IMR-90 (cell line): ENCODE data around the gene NGEF. TPM values are rescaled to one million over a fixed set of nuclear protein-coding genes. Genes with fewer than 3 reads are reported as not detected.

Experiments
- ATAC-seq: fragments of 200-7000 bp; cut with Tn5 transposase; 2 replicates; pipeline ENCODE4 v1.9.1; 2020; ENCODE audit warnings: low read depth, mild to moderate bottlenecking, moderate library complexity
- BruUV-seq: library from RNA; stranded (reverse); fragments of 400-500 nt; replicated peaks from 2 replicates; lab custom pipeline; 2021; lab: Mats Ljungman, UMichigan
- CTCF ChIA-PET: fragments of 300-600 bp; formaldehyde crosslinking; extraction: SDS; loops from one replicate; lab custom pipeline; 2021; ENCODE audit warnings: antibody characterized with exemption; lab: Yijun Ruan, JAX
- POLR2A ChIA-PET: fragments of 300-600 bp; sonication (Branson Sonifier 250); formaldehyde crosslinking; loops from one replicate; lab custom pipeline; 2022; ENCODE audit warnings: antibody characterized with exemption; ENCODE audit not compliant: unreplicated experiment; lab: Charles Lee
- DNase-seq: peaks from one replicate; pipeline ENCODE4 v3.0.0; 2013
- H2AFZ ChIP-seq: replicated peaks from 2 replicates; pipeline ENCODE3; 2013; ENCODE audit warnings: low read length, mild to moderate bottlenecking; ENCODE audit not compliant: poor library complexity
- H2AK5ac ChIP-seq: 2 replicates; pipeline ENCODE4 v1.6.1; 2013; ENCODE audit warnings: low read depth, low read length, inconsistent platforms
- H2AK9ac ChIP-seq: replicated peaks from 2 replicates; pipeline ENCODE3; 2013; ENCODE audit warnings: mild to moderate bottlenecking, low read depth, low read length, moderate library complexity; ENCODE audit not compliant: poor library complexity
- H2BK120ac ChIP-seq: 2 replicates; pipeline ENCODE4 v1.6.1; 2013; ENCODE audit warnings: low read depth, low read length, inconsistent platforms
- H2BK15ac ChIP-seq: 3 replicates; pipeline ENCODE4 v1.6.1; 2013; ENCODE audit warnings: low read depth, low read length, inconsistent platforms
- H2BK20ac ChIP-seq: 2 replicates; pipeline ENCODE4 v1.6.1; 2013; ENCODE audit warnings: low read depth, mild to moderate bottlenecking, inconsistent platforms, low read length, moderate library complexity
- H2BK5ac ChIP-seq: 2 replicates; pipeline ENCODE4 v1.6.1; 2013; ENCODE audit warnings: mild to moderate bottlenecking, low read depth, low read length, inconsistent platforms; ENCODE audit not compliant: poor library complexity, severe bottlenecking
- H3K14ac ChIP-seq: replicated peaks from 2 replicates; pipeline ENCODE4 v1.6.1; 2013; ENCODE audit warnings: low read depth, low read length, inconsistent platforms
- H3K18ac ChIP-seq: 2 replicates; pipeline ENCODE4 v1.6.1; 2013; ENCODE audit warnings: low read depth, low read length, control low read depth
- H3K23ac ChIP-seq: 2 replicates; pipeline ENCODE4 v1.6.1; 2013; ENCODE audit warnings: low read depth, low read length, inconsistent platforms
- H3K27ac ChIP-seq: 2 replicates; pipeline ENCODE4 v1.5.1; 2013; ENCODE audit warnings: mild to moderate bottlenecking, control low read depth, low read length; ENCODE audit not compliant: insufficient read depth
- H3K27me3 ChIP-seq: 2 replicates; pipeline ENCODE4 v1.6.1; 2013; ENCODE audit warnings: low read length; ENCODE audit not compliant: control insufficient read depth, insufficient read depth
- H3K36me3 ChIP-seq: 2 replicates; pipeline ENCODE4 v1.6.1; 2013; ENCODE audit warnings: low read length, mixed read lengths; ENCODE audit not compliant: control insufficient read depth, insufficient read depth
- H3K4ac ChIP-seq: 2 replicates; pipeline ENCODE4 v1.6.1; 2013; ENCODE audit warnings: low read depth, low read length, inconsistent platforms
- H3K4me1 ChIP-seq: 2 replicates; pipeline ENCODE4 v1.6.1; 2013; ENCODE audit warnings: low read length, mixed read lengths; ENCODE audit not compliant: control insufficient read depth, insufficient read depth
- H3K4me2 ChIP-seq: 2 replicates; pipeline ENCODE4 v1.6.1; 2013; ENCODE audit warnings: low read depth, mild to moderate bottlenecking, control low read depth, low read length, moderate library complexity
- H3K4me3 ChIP-seq: 2 replicates; pipeline ENCODE4 v1.5.1; 2013; ENCODE audit warnings: low read depth, mild to moderate bottlenecking, control low read depth, low read length, moderate library complexity; ENCODE audit not compliant: insufficient read depth
- H3K56ac ChIP-seq: 2 replicates; pipeline ENCODE4 v1.6.1; 2013; ENCODE audit warnings: low read length, inconsistent platforms; ENCODE audit not compliant: insufficient read depth; ENCODE audit errors: extremely low read depth
- H3K79me1 ChIP-seq, 2 experiments: 2 replicates each; pipeline ENCODE4 v1.6.1; 2013; ENCODE audit warnings: low read length in 2 of 2, inconsistent platforms in 1 of 2, low read depth in 1 of 2
- H3K9ac ChIP-seq: 2 replicates; pipeline ENCODE4 v1.6.1; 2013; ENCODE audit warnings: low read depth, low read length, control low read depth
- H3K9me1 ChIP-seq: 2 replicates; pipeline ENCODE4 v1.6.1; 2013; ENCODE audit warnings: low read length, inconsistent platforms; ENCODE audit not compliant: insufficient read depth
- H3K9me3 ChIP-seq: 2 replicates; pipeline ENCODE4 v1.6.1; 2013; ENCODE audit warnings: low read length; ENCODE audit not compliant: control insufficient read depth, insufficient read depth
- H4K20me1 ChIP-seq: 2 replicates; pipeline ENCODE4 v1.6.1; 2013; ENCODE audit warnings: low read length, inconsistent platforms; ENCODE audit not compliant: insufficient read depth
- H4K5ac ChIP-seq: 2 replicates; pipeline ENCODE4 v1.6.1; 2013; ENCODE audit warnings: mild to moderate bottlenecking, low read depth, low read length, control low read depth
- H4K8ac ChIP-seq, 2 experiments: 2 replicates each; pipeline ENCODE4 v1.6.1; 2013; ENCODE audit warnings: low read depth in 2 of 2, low read length in 2 of 2, control low read depth in 1 of 2, inconsistent platforms in 1 of 2
- H4K91ac ChIP-seq: 2 replicates; pipeline ENCODE4 v1.6.1; 2013; ENCODE audit warnings: low read depth, low read length, inconsistent platforms; ENCODE audit not compliant: insufficient read depth
- BHLHE40 ChIP-seq: fragments of 150-350 bp; IDR thresholded peaks from 2 replicates; pipeline ENCODE4 v1.6.1; 2016; ENCODE audit warnings: mild to moderate bottlenecking, low read depth, low read length
- CEBPB ChIP-seq: IDR thresholded peaks from 2 replicates; pipeline ENCODE4 v1.6.1; 2012; ENCODE audit warnings: low read depth, low read length, improper control_type of control experiment
- CHD1 ChIP-seq: IDR thresholded peaks from 2 replicates; pipeline ENCODE4 v1.6.1; 2012; ENCODE audit warnings: low read depth, low read length, improper control_type of control experiment
- CTCF ChIP-seq: conservative IDR thresholded peaks from 2 replicates; pipeline ENCODE4 v1.5.1; 2012; ENCODE audit warnings: mild to moderate bottlenecking, low read depth, low read length, improper control_type of control experiment
- ELK1 ChIP-seq: fragments of 150-350 bp; IDR thresholded peaks from 2 replicates; pipeline ENCODE4 v1.6.1; 2016; ENCODE audit warnings: low read depth, mild to moderate bottlenecking, low read length, moderate library complexity, borderline replicate concordance
- FOS ChIP-seq: fragments of 150-350 bp; IDR thresholded peaks from 2 replicates; pipeline ENCODE4 v1.6.1; 2016; ENCODE audit warnings: low read depth, low read length
- MAFK ChIP-seq: IDR thresholded peaks from 2 replicates; pipeline ENCODE4 v1.6.1; 2012; ENCODE audit warnings: low read depth, low read length, improper control_type of control experiment
- MAZ ChIP-seq: IDR thresholded peaks from 2 replicates; pipeline ENCODE4 v1.6.1; 2012; ENCODE audit warnings: low read depth, mild to moderate bottlenecking, low read length, improper control_type of control experiment, moderate library complexity, borderline replicate concordance
- MXI1 ChIP-seq: IDR thresholded peaks from 2 replicates; pipeline ENCODE4 v1.6.1; 2012; ENCODE audit warnings: low read depth, mild to moderate bottlenecking, low read length, moderate library complexity, borderline replicate concordance
- NFE2L2 ChIP-seq: fragments of 150-350 bp; IDR thresholded peaks from 2 replicates; pipeline ENCODE4 v1.6.1; 2016; ENCODE audit warnings: low read depth, mild to moderate bottlenecking, low read length
- POLR2A ChIP-seq: IDR thresholded peaks from 2 replicates; pipeline ENCODE4 v1.6.1; 2012; ENCODE audit warnings: mild to moderate bottlenecking, low read depth, low read length
- RAD21 ChIP-seq: IDR thresholded peaks from 2 replicates; pipeline ENCODE4 v1.6.1; 2012; ENCODE audit warnings: low read length, improper control_type of control experiment
- RFX5 ChIP-seq: IDR thresholded peaks from 2 replicates; pipeline ENCODE4 v1.8.0; 2012; ENCODE audit warnings: low read depth, mild to moderate bottlenecking, low read length, moderate library complexity
- SMC3 ChIP-seq: fragments of 150-350 bp; IDR thresholded peaks from 2 replicates; pipeline ENCODE4 v1.6.1; 2016; ENCODE audit warnings: low read depth, mild to moderate bottlenecking, antibody characterized with exemption, low read length, moderate library complexity
- USF2 ChIP-seq: fragments of 150-350 bp; IDR thresholded peaks from 2 replicates; pipeline ENCODE4 v1.6.1; 2017; ENCODE audit warnings: mild to moderate bottlenecking, antibody characterized with exemption, low read length, low read depth
- WGBS, 2 experiments: methylation state at CpG; one replicate each; pipeline versions ENCODE4 v1.1.5 to v1.1.7; 2013; ENCODE audit warnings: missing lambda C conversion rate in 2 of 2; ENCODE audit not compliant: insufficient read length in 1 of 2; ENCODE audit errors: extremely low coverage in 2 of 2; 5-methylcytosine and 5-hydroxymethylcytosine counted together
- dilution Hi-C: fragments of 300-500 bp; cut with HindIII; formaldehyde crosslinking; loops from one replicate; pipeline ENCODE4 v1.14.3; 2018; ENCODE audit warnings: low sequenced_read_pairs; ENCODE audit not compliant: unreplicated experiment
- in situ Hi-C: fragments of 300-500 bp; cut with MboI; formaldehyde crosslinking; loops from 3 replicates; pipeline ENCODE4 v1.14.3; 2019; ENCODE audit warnings: low sequenced_read_pairs, inconsistent platforms, mixed read lengths
- intact Hi-C: fragments of 100-400 bp; cut with micrococcal nuclease; formaldehyde crosslinking; loops from 2 replicates; pipeline ENCODE4 v1.10.0; 2022
- polyA plus RNA-seq, 3 experiments: library from polyadenylated mRNA; depleted of rRNA; stranded (reverse); fragments of >200 nt; gene quantifications; 2 replicates each; pipeline ENCODE4 v1.2.3, GENCODE V29; 2012; ENCODE audit warnings: low replicate concordance in 1 of 3
- total RNA-seq: library from RNA; depleted of rRNA; stranded (reverse); fragments of >200 nt; gene quantifications from 2 replicates; pipeline ENCODE4 v1.2.3, GENCODE V29; 2012

NGEF gene
- total and polyA plus RNA-seq, 2 of the 4 experiments (the other 2 are of a cell fraction), result 1.1 to 1.7 TPM

- no peak overlapping the region for H3K4ac ChIP-seq
- peaks cover 18% of the 10 kb centered on the region for H3K27me3 ChIP-seq
- dilution Hi-C loops, result no loop called here
- H2BK15ac ChIP-seq, result no peak overlapping the region
- no TSS peak for BruUV-seq
- POLR2A ChIA-PET, result no interaction called here
- H3K23ac ChIP-seq, result no peak overlapping the region
- H3K4me3 ChIP-seq, result no peak overlapping the region
- H3K79me1 ChIP-seq, result no peaks in the 10 kb centered on the region
- WGBS, 2 experiments, result 86% methylated on average over 3 of the region's 7 CpGs; no CpG with 5 or more reads in 1 of the 2 experiments
- no peaks in the 10 kb centered on the region for H3K9me1 ChIP-seq
- no peak overlapping the region for H3K9ac ChIP-seq
- no peak overlapping the region for H2AK5ac ChIP-seq
- H3K4me1 ChIP-seq, result no peaks in the 10 kb centered on the region
- CTCF ChIA-PET, result no interaction called here
- H3K36me3 ChIP-seq, result no peaks in the 10 kb centered on the region
- intact Hi-C loops, result no loop called here
- H4K20me1 ChIP-seq, result no peaks in the 10 kb centered on the region
- no peak overlapping the region for H4K91ac ChIP-seq
- no peaks in the 10 kb centered on the region for H3K9me3 ChIP-seq
- no peak overlapping the region for H3K56ac ChIP-seq
- DNase-seq, result no peak
- no peak overlapping the region for H3K27ac ChIP-seq
- H4K5ac ChIP-seq, result no peak overlapping the region
- no peak overlapping the region for H3K18ac ChIP-seq
- H3K14ac ChIP-seq, result no peak overlapping the region
- no peak overlapping the region for H2BK20ac ChIP-seq
- in situ Hi-C loops, result no loop called here
- H2AK9ac ChIP-seq, result no peak overlapping the region
- H4K8ac ChIP-seq, result no peak overlapping the region
- no peak for ATAC-seq
- H2BK5ac ChIP-seq, result no peak overlapping the region
- H2BK120ac ChIP-seq, result no peak overlapping the region
- no peak overlapping the region for H3K4me2 ChIP-seq
- no peak for TF ChIP-seq MAFK
- no peak for TF ChIP-seq CEBPB
- TF ChIP-seq CHD1, result no peak
- no peak for TF ChIP-seq CTCF
- no peak for TF ChIP-seq SMC3
- no peak for TF ChIP-seq RFX5
- no peak for TF ChIP-seq BHLHE40
- TF ChIP-seq USF2, result no peak
- TF ChIP-seq POLR2A, result no peak
- no peak for TF ChIP-seq MXI1
- no peak for TF ChIP-seq FOS
- TF ChIP-seq RAD21, result no peak
- no peak for TF ChIP-seq MAZ
- no peak for TF ChIP-seq NFE2L2
- TF ChIP-seq ELK1, result no peak
- no peak overlapping the region for H2AFZ ChIP-seq
These were observed 5.8 kb downstream of the NGEF start for GRCh38 chr2:233007270-233007669.
